GM12878 (cell line): Measurements from ENCODE around the gene KLHDC10. TPM values are rescaled to one million over a fixed set of nuclear protein-coding genes. Genes with fewer than 3 reads are reported as not detected.

Source experiments
- ATAC-seq: fragments of 200-7000 bp; cut with Tn5 transposase; 3 replicates; pipeline ENCODE4 v1.9.1; 2020; ENCODE audit warnings: mild to moderate bottlenecking, moderate library complexity
- BruUV-seq: library from RNA; stranded (reverse); fragments of 400-500 nt; replicated peaks from 2 replicates; lab custom pipeline; 2021; lab: Mats Ljungman, UMichigan
- CTCF ChIA-PET: fragments of 300-600 bp; sonication (Branson Sonifier 250); formaldehyde crosslinking; extraction: SDS; loops from one replicate; lab custom pipeline; 2021; ENCODE audit warnings: inconsistent platforms; lab: Yijun Ruan, JAX
- POLR2A ChIA-PET: fragments of 350-600 bp; formaldehyde crosslinking; extraction: SDS; loops from one replicate; lab custom pipeline; 2021; ENCODE audit warnings: inconsistent platforms; lab: Charles Lee
- RAD21 ChIA-PET: fragments of 300-600 bp; sonication (Branson Sonifier 250); formaldehyde crosslinking; loops from one replicate; lab custom pipeline; 2023; ENCODE audit warnings: antibody characterized with exemption; ENCODE audit not compliant: unreplicated experiment; lab: Charles Lee
- SMC1A ChIA-PET: fragments of 300-600 bp; sonication (Branson Sonifier 250); formaldehyde crosslinking; loops from one replicate; lab custom pipeline; 2023; ENCODE audit not compliant: unreplicated experiment, uncharacterized antibody; lab: Charles Lee
- DNase-seq: peaks from one replicate; pipeline ENCODE4 v3.0.0-alpha.2; 2011; ENCODE audit warnings: low read depth, low spot score
- FAIRE-seq: peaks from 3 replicates; lab custom pipeline; 2011; peaks lifted over from hg19 to GRCh38; lab: Jason Lieb, UNC
- H2AFZ ChIP-seq: 2 replicates; pipeline ENCODE4 v1.6.0; 2011; ENCODE audit warnings: low read depth, low read length, control low read depth; ENCODE audit not compliant: control insufficient read depth
- H3K27ac ChIP-seq: 2 replicates; pipeline ENCODE4 v1.5.1; 2011; ENCODE audit warnings: control low read depth; ENCODE audit not compliant: control insufficient read depth, insufficient read depth
- H3K27me3 ChIP-seq, 2 experiments: replicated peaks in 1 of 2; 2 replicates each; pipeline versions ENCODE4 v1.6.0 to v1.6.1; 2011; ENCODE audit warnings: low read length in 1 of 2; ENCODE audit not compliant: control insufficient read depth in 2 of 2, insufficient read depth in 2 of 2
- H3K36me3 ChIP-seq, 2 experiments: 2 replicates each; pipeline ENCODE4 v1.5.1; 2011; ENCODE audit warnings: low read length in 1 of 2; ENCODE audit not compliant: control insufficient read depth in 2 of 2, insufficient read depth in 2 of 2
- H3K4me1 ChIP-seq: 2 replicates; pipeline ENCODE4 v1.6.1; 2011; ENCODE audit warnings: mild to moderate bottlenecking, low read length, moderate library complexity, mixed read lengths; ENCODE audit not compliant: control insufficient read depth, insufficient read depth
- H3K4me2 ChIP-seq: 2 replicates; pipeline ENCODE4 v1.6.0; 2011; ENCODE audit warnings: control low read depth; ENCODE audit not compliant: control insufficient read depth, insufficient read depth
- H3K4me3 ChIP-seq: fragments of 200-600 bp; sonication (generic); 2 replicates; pipeline ENCODE4 v1.5.1; 2016
- H3K79me2 ChIP-seq: 2 replicates; pipeline ENCODE4 v1.6.0; 2011; ENCODE audit warnings: low read length; ENCODE audit not compliant: control insufficient read depth, insufficient read depth
- H3K9ac ChIP-seq: 2 replicates; pipeline ENCODE4 v1.8.0; 2011; ENCODE audit warnings: low read length, control low read depth, mixed read lengths; ENCODE audit not compliant: control insufficient read depth, insufficient read depth
- H3K9me3 ChIP-seq: replicated peaks from 3 replicates; pipeline ENCODE4 v1.5.1; 2011; ENCODE audit warnings: mild to moderate bottlenecking, low read length; ENCODE audit not compliant: control insufficient read depth, insufficient read depth
- H4K20me1 ChIP-seq: 2 replicates; pipeline ENCODE4 v1.6.0; 2011; ENCODE audit not compliant: control insufficient read depth, insufficient read depth
- CEBPZ ChIP-seq: fragments of 150-350 bp; IDR thresholded peaks from 2 replicates; pipeline ENCODE4 v1.6.1; 2016; ENCODE audit warnings: low read depth, low read length
- CUX1 ChIP-seq: IDR thresholded peaks from 2 replicates; pipeline ENCODE4 v1.6.1; 2012; ENCODE audit warnings: improper control_type of control experiment, low read depth, low read length; ENCODE audit not compliant: insufficient replicate concordance
- E4F1 ChIP-seq: fragments of 450-650 bp; IDR thresholded peaks from 2 replicates; pipeline ENCODE4 v1.6.1; 2018; ENCODE audit warnings: borderline replicate concordance, mild to moderate bottlenecking; ENCODE audit not compliant: partially characterized antibody
- IRF3 ChIP-seq: fragments of 450-650 bp; IDR thresholded peaks from 2 replicates; pipeline ENCODE4 v1.6.1; 2014; ENCODE audit warnings: mild to moderate bottlenecking
- IRF4 ChIP-seq: IDR thresholded peaks from 2 replicates; pipeline ENCODE4 v1.6.1; 2011; ENCODE audit warnings: low read depth, low read length
- RAD51 ChIP-seq: fragments of 450-650 bp; IDR thresholded peaks from 2 replicates; pipeline ENCODE4 v1.6.1; 2016; ENCODE audit warnings: moderate library complexity, mild to moderate bottlenecking, inconsistent platforms
- RBBP5 ChIP-seq: fragments of 200-600 bp; sonication (generic); conservative IDR thresholded peaks from 2 replicates; pipeline ENCODE4 v1.6.1; 2016
- SIX5 ChIP-seq: IDR thresholded peaks from 2 replicates; pipeline ENCODE4 v1.6.1; 2011; ENCODE audit warnings: mild to moderate bottlenecking, low read depth, low read length, moderate library complexity; ENCODE audit not compliant: severe bottlenecking
- SMAD5 ChIP-seq: IDR thresholded peaks from 2 replicates; pipeline ENCODE4 v1.6.1; 2016; ENCODE audit warnings: antibody characterized with exemption, low read depth
- SMARCA5 ChIP-seq: fragments of 450-650 bp; IDR thresholded peaks from 2 replicates; pipeline ENCODE4 v1.6.1; 2017; ENCODE audit warnings: mild to moderate bottlenecking
- SP1 ChIP-seq: IDR thresholded peaks from one replicate; pipeline ENCODE4 v1.6.1; 2011; ENCODE audit warnings: low read depth, low read length
- TCF7 ChIP-seq: IDR thresholded peaks from 2 replicates; pipeline ENCODE4 v1.6.1; 2014; ENCODE audit warnings: antibody characterized with exemption, borderline replicate concordance
- ZNF622 ChIP-seq: fragments of 450-650 bp; IDR thresholded peaks from 2 replicates; pipeline ENCODE4 v1.6.1; 2017; ENCODE audit warnings: mild to moderate bottlenecking, inconsistent platforms
- WGBS: methylation state at CpG from one replicate; pipeline ENCODE4 v1.1.6; 2016; ENCODE audit warnings: low lambda C conversion rate; ENCODE audit not compliant: insufficient replicate concordance, insufficient coverage; ENCODE audit errors: missing lambda C conversion rate; 5-methylcytosine and 5-hydroxymethylcytosine counted together
- in situ Hi-C: fragments of 300-500 bp; cut with MboI; formaldehyde crosslinking; loops from 9 replicates; pipeline ENCODE4 v1.14.3; 2018; ENCODE audit warnings: mixed read lengths
- intact Hi-C: fragments of 100-400 bp; cut with micrococcal nuclease; formaldehyde crosslinking; loops from one replicate; pipeline ENCODE4 v1.14.2; 2022; ENCODE audit not compliant: unreplicated experiment
- polyA plus RNA-seq, 11 experiments: library from polyadenylated mRNA; depleted of rRNA in 4 of 11; unstranded in 6 of 11; stranded (reverse) in 5 of 11; fragments of >200 nt; fragmentation: Nextera tagmentation in 4 of 11; fragmentation: Illumina TruSeq in 1 of 11; extraction: Ambion mirVana in 4 of 11; extraction: Trizol in 1 of 11; gene quantifications; 1 replicate in 1 of 11; 2 replicates in 10 of 11; pipeline versions ENCODE4 v1.2.1 to v1.2.3, GENCODE V29; 2011 to 2016; ENCODE audit warnings: inconsistent platforms in 2 of 11, missing spikeins in 2 of 11, low read depth in 1 of 11
- total RNA-seq, 4 experiments: library from RNA; depleted of rRNA in 3 of 4; stranded (reverse); fragments of >200 nt in 3 of 4; fragmentation: Illumina TruSeq in 1 of 4; extraction: Trizol in 1 of 4; gene quantifications; 2 replicates each; pipeline versions ENCODE4 v1.2.1 to v1.2.3, GENCODE V29; 2013 to 2021

The KLHDC10 gene
- total and polyA plus RNA-seq, 10 of the 15 experiments (the other 5 are each of a cell fraction or from before 2014, with no cell fraction given) = 2.9 to 20.6 (median 9.4) TPM

GRCh38 chr7:130040576-130040975 is 29.8 kb upstream of the KLHDC10 start:
- Histone ChIP-seq H3K27ac (no peak overlapping the region), H3K4me2 (no peak overlapping the region), H2AFZ (no peak overlapping the region), H4K20me1 (no peaks in the 10 kb centered on the region), H3K4me1 (no peaks in the 10 kb centered on the region), H3K9me3 (no peaks in the 10 kb centered on the region), H3K79me2 (no peaks in the 10 kb centered on the region), H3K9ac (no peak overlapping the region), H3K36me3 (peaks cover 0 to 10% of the 10 kb centered on the region in 2 experiments; a peak in 1 of 4 replicates), H3K27me3 (no peaks in the 10 kb centered on the region), H3K4me3 (no peak overlapping the region)
- POLR2A ChIA-PET = interaction anchor here (0.6 kb wide), 1 partner anchor 1363 kb away, joined by 7 read pairs; no protein-coding TSS in a partner anchor
- DNase-seq (no peak), ATAC-seq (no peak), FAIRE-seq (no peak)
- WGBS = 98% methylated on average over 4 of the region's 4 CpGs
- in situ Hi-C loops = no loop called here
- SMC1A ChIA-PET = interaction anchor here (0.7 kb wide), 1 partner anchor 27 kb away, joined by 4 read pairs; no protein-coding TSS in a partner anchor
- CTCF ChIA-PET = interaction anchor here (0.6 kb wide), 1 partner anchor 880 kb away, joined by 3 read pairs; no protein-coding TSS in a partner anchor
- RAD21 ChIA-PET = no interaction called here
- intact Hi-C loops = no loop called here
- TF ChIP-seq TCF7 (no peak), SMARCA5 (no peak), IRF4 (no peak), RBBP5 (no peak), SIX5 (no peak), SMAD5 (no peak), ZNF622 (no peak), E4F1 (no peak), IRF3 (no peak), CUX1 (no peak), RAD51 (no peak), CEBPZ (no peak), SP1 (no peak)
- BruUV-seq = no TSS peak
